ENCODE measurements around the gene MMP25. TPM values are rescaled to one million over a fixed set of nuclear protein-coding genes. Genes with fewer than 3 reads are reported as not detected.

Gene MMP25
- total and polyA plus RNA-seq, 9 of the 15 experiments (the other 6 are each of a cell fraction or from before 2014, with no cell fraction given), result 0.03 to 0.04 TPM; not detected in 7

DNA sequence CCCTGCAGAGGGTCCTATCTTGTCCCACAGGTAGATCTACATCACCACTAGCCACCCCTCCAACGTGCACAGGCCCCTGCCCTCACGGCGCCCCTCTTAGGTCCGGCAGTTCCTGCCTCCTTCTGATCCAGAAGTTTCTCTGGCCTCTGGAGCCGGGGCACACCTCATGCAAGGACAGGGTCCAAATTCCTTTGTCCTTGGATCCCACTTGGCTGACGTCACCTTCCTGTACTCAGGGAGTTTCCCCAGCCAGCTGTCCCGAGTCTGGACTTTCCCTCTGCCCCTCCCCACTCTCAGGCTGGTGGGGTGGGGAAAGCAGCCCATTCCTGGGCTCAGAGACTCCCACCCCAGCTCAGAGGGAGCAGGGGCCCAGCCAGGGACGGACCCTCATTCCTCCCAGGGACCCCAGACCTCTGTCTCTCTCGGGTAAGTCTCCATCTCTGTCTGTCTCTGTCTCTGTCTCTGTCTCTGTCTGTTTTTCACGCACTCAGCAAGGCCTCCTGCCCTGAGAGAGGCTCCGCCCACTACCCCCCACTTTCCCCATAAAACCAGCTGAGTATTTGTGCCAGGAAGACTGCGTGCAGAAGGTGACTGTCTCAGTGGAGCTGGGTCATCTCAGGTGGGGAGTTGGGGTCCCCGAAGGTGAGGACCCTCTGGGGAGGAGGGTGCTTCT, 18.8 kb downstream of the MMP25 start, which contains the start of gene IL32 (continued):
- TF ChIP-seq, protein P1, sequence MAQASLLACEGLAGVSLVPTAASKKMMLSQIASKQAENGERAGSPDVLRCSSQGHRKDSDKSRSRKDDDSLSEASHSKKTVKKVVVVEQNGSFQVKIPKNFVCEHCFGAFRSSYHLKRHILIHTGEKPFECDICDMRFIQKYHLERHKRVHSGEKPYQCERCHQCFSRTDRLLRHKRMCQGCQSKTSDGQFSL (CRISPR knock-in tag; IDR thresholded peaks at IDR 0.05), result 0 out of 2 replicates have a peak, but pooled peaks have one; percentile 15
- TF ChIP-seq, protein P1 (tag; IDR thresholded peaks at IDR 0.05), result no peak

DNA sequence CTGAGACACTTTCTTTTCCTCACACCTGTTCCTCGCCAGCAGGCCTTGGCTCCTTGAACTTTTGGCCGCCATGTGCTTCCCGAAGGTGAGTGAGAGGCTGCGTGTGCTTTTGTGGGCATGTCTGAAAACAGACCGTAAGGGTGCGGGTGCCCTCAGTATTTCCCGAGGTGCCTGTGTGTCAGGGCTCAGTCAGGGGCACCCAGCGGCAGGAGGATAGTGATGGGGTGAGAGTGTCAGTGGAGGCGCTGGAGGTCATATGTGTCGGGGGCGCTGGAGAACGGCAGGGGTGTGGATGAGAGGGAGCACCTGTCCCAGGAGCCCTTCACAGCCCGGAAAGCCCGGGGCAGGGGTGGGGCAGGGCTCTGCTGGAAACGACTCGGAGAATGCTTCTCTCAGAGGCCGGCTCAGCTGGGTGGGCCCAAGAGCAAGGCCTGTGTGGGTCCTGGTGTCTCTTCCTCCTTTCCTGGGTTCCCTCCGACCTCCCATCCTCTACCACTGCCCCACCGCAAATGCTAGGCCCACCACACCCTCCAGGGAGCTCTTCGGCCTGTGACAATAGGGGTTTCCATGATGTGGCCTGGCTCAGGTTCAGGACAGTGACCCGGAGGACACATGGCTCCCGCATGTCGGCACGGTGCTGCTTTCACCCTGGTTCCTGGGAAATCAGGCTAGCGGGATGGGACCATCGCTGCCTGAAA, 19.5 kb downstream of the MMP25 start:
- peak in 1 of 4 experiments; percentile 6 for DNase-seq (ENCODE audit: extremely low read depth in 1 of 4, low spot score in 3 of 4)
- no peak for FAIRE-seq
- in situ Hi-C loops (cut with MboI), result no loop called here
- Histone ChIP-seq H3K4me2 (ENCODE audit: insufficient read depth, low read length) (no peak overlapping the region), H3K27ac (ENCODE audit: extremely low read depth, low read depth, low read length) (no peak overlapping the region), H2AFZ (ENCODE audit: low read depth, low read length) (0 out of 2 replicates have a peak overlapping the region, but pooled peaks have one; percentile 67), H4K20me1 (replicated peaks; ENCODE audit: control insufficient read depth, insufficient read depth, low read length) (no peaks in the 10 kb centered on the region), H3K4me1 (replicated peaks in 1 of 2; ENCODE audit: control insufficient read depth in 2 of 2, insufficient read depth in 2 of 2, low read length in 2 of 2) (peaks cover 8 to 40% of the 10 kb centered on the region in 2 experiments; a peak in 4 of 5 replicates), H3K27me3 (ENCODE audit: control insufficient read depth in 2 of 2, insufficient read depth in 2 of 2, low read length in 2 of 2) (no peaks in the 10 kb centered on the region), H3K9me1 (ENCODE audit: control insufficient read depth, insufficient read depth, low read length) (no peaks in the 10 kb centered on the region), H3K9ac (ENCODE audit: insufficient read depth in 1 of 2, low read depth in 2 of 2, low read length in 2 of 2) (peak overlapping the region in 1 of 2 experiments; percentile 24; a peak in 1 of 4 replicates), H3K4me3 (no peak overlapping the region), H3K36me3 (ENCODE audit: control insufficient read depth, insufficient read depth, low read length) (no peaks in the 10 kb centered on the region), H3K79me2 (ENCODE audit: control insufficient read depth, insufficient read depth, low read length) (no peaks in the 10 kb centered on the region), H3K9me3 (replicated peaks; ENCODE audit: control insufficient read depth, insufficient read depth, low read depth, low read length) (no peaks in the 10 kb centered on the region)
- no peak for ATAC-seq
- no TSS peak for BruUV-seq (replicated peaks)
- CTCF ChIA-PET (ENCODE audit: low intra/inter-chr PET ratio), result no interaction called here
- 77% methylated on average over 25 of the region's 26 CpGs for WGBS (ENCODE audit: insufficient coverage, low coverage, missing lambda C conversion rate)
- POLR2A ChIA-PET, result interaction anchor here (0.7 kb wide), 1 partner anchor 86 kb away, joined by 3 read pairs; no protein-coding TSS in a partner anchor
- intact Hi-C loops (cut with micrococcal nuclease), result no loop called here
- TF ChIP-seq PTTG1 (tag; IDR thresholded peaks at IDR 0.05; ENCODE audit: low read depth), result no peak
- TF ChIP-seq ZFX (CRISPR knock-in tag; IDR thresholded peaks at IDR 0.05), result no peak
- TF ChIP-seq, protein P2, sequence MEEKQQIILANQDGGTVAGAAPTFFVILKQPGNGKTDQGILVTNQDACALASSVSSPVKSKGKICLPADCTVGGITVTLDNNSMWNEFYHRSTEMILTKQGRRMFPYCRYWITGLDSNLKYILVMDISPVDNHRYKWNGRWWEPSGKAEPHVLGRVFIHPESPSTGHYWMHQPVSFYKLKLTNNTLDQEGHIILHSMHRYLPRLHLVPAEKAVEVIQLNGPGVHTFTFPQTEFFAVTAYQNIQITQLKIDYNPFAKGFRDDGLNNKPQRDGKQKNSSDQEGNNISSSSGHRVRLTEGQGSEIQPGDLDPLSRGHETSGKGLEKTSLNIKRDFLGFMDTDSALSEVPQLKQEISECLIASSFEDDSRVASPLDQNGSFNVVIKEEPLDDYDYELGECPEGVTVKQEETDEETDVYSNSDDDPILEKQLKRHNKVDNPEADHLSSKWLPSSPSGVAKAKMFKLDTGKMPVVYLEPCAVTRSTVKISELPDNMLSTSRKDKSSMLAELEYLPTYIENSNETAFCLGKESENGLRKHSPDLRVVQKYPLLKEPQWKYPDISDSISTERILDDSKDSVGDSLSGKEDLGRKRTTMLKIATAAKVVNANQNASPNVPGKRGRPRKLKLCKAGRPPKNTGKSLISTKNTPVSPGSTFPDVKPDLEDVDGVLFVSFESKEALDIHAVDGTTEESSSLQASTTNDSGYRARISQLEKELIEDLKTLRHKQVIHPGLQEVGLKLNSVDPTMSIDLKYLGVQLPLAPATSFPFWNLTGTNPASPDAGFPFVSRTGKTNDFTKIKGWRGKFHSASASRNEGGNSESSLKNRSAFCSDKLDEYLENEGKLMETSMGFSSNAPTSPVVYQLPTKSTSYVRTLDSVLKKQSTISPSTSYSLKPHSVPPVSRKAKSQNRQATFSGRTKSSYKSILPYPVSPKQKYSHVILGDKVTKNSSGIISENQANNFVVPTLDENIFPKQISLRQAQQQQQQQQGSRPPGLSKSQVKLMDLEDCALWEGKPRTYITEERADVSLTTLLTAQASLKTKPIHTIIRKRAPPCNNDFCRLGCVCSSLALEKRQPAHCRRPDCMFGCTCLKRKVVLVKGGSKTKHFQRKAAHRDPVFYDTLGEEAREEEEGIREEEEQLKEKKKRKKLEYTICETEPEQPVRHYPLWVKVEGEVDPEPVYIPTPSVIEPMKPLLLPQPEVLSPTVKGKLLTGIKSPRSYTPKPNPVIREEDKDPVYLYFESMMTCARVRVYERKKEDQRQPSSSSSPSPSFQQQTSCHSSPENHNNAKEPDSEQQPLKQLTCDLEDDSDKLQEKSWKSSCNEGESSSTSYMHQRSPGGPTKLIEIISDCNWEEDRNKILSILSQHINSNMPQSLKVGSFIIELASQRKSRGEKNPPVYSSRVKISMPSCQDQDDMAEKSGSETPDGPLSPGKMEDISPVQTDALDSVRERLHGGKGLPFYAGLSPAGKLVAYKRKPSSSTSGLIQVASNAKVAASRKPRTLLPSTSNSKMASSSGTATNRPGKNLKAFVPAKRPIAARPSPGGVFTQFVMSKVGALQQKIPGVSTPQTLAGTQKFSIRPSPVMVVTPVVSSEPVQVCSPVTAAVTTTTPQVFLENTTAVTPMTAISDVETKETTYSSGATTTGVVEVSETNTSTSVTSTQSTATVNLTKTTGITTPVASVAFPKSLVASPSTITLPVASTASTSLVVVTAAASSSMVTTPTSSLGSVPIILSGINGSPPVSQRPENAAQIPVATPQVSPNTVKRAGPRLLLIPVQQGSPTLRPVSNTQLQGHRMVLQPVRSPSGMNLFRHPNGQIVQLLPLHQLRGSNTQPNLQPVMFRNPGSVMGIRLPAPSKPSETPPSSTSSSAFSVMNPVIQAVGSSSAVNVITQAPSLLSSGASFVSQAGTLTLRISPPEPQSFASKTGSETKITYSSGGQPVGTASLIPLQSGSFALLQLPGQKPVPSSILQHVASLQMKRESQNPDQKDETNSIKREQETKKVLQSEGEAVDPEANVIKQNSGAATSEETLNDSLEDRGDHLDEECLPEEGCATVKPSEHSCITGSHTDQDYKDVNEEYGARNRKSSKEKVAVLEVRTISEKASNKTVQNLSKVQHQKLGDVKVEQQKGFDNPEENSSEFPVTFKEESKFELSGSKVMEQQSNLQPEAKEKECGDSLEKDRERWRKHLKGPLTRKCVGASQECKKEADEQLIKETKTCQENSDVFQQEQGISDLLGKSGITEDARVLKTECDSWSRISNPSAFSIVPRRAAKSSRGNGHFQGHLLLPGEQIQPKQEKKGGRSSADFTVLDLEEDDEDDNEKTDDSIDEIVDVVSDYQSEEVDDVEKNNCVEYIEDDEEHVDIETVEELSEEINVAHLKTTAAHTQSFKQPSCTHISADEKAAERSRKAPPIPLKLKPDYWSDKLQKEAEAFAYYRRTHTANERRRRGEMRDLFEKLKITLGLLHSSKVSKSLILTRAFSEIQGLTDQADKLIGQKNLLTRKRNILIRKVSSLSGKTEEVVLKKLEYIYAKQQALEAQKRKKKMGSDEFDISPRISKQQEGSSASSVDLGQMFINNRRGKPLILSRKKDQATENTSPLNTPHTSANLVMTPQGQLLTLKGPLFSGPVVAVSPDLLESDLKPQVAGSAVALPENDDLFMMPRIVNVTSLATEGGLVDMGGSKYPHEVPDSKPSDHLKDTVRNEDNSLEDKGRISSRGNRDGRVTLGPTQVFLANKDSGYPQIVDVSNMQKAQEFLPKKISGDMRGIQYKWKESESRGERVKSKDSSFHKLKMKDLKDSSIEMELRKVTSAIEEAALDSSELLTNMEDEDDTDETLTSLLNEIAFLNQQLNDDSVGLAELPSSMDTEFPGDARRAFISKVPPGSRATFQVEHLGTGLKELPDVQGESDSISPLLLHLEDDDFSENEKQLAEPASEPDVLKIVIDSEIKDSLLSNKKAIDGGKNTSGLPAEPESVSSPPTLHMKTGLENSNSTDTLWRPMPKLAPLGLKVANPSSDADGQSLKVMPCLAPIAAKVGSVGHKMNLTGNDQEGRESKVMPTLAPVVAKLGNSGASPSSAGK (IDR thresholded peaks at IDR 0.05), result peak; percentile 30

All from K562 (cell line).